ENCODE data around the gene PAN2. TPM values are rescaled to one million over a fixed set of nuclear protein-coding genes. Genes with fewer than 3 reads are reported as not detected.

PAN2 gene
- total RNA-seq, 1 experiment from 2014 or later, result 35.4 TPM

- H4K91ac ChIP-seq (ENCODE audit: insufficient read length, low read depth, low read length), result no peak overlapping the region
- no peak overlapping the region for H4K5ac ChIP-seq (ENCODE audit: insufficient read length, low read depth, low read length)
- H3K4me1 ChIP-seq (ENCODE audit: insufficient read depth, low read length), result no peaks in the 10 kb centered on the region
- H3K23me2 ChIP-seq (ENCODE audit: insufficient read length, low read depth, low read length, poor library complexity, severe bottlenecking), result no peaks in the 10 kb centered on the region
- H3K18ac ChIP-seq (ENCODE audit: insufficient read length, low read depth, low read length), result no peak overlapping the region
- no peak overlapping the region for H2BK15ac ChIP-seq (ENCODE audit: low read depth, low read length)
- H4K20me1 ChIP-seq (ENCODE audit: control insufficient read depth, insufficient read depth, insufficient read length), result no peaks in the 10 kb centered on the region
- no peak overlapping the region for H2BK20ac ChIP-seq (ENCODE audit: low read depth, low read length, poor library complexity, severe bottlenecking)
- no peak overlapping the region for H3K4me2 ChIP-seq (ENCODE audit: insufficient read depth, insufficient read length, low read length)
- H3T11ph ChIP-seq (ENCODE audit: low read length), result no peak overlapping the region
- Mint-ChIP-seq H3K27ac (no peak overlapping the region), H3K4me1 (no peaks in the 10 kb centered on the region), H3K36me3 (ENCODE audit: insufficient read depth in 1 of 3, low read depth in 3 of 3) (peaks cover 22 to 81% (median 47%) of the 10 kb centered on the region in 3 experiments; a peak in 6 of 7 replicates), H3K9me3 (no peaks in the 10 kb centered on the region), H3K27me3 (ENCODE audit: low read depth) (no peaks in the 10 kb centered on the region), H3K4me3 (no peak overlapping the region)
- H3K27ac ChIP-seq (ENCODE audit: insufficient read length, low read depth, low read length), result no peak overlapping the region
- H3K14ac ChIP-seq (ENCODE audit: insufficient read depth, low read length), result no peak overlapping the region
- H3K79me1 ChIP-seq (ENCODE audit: insufficient read depth, low read depth, low read length, poor library complexity, severe bottlenecking), result no peaks in the 10 kb centered on the region
- DNase-seq, result no peak
- no peak overlapping the region for H2BK5ac ChIP-seq (ENCODE audit: insufficient read length, low read length)
- no peak overlapping the region for H3K4ac ChIP-seq (ENCODE audit: low read depth, low read length)
- no peak overlapping the region for H3K23ac ChIP-seq (ENCODE audit: insufficient read length, low read depth, low read length)
- H3K79me2 ChIP-seq (ENCODE audit: insufficient read depth, low read length), result no peaks in the 10 kb centered on the region
- WGBS (ENCODE audit: extremely low coverage, insufficient read length, low lambda C conversion rate), result no CpG with 5 or more reads among the region's 3 CpGs
- H4K8ac ChIP-seq (replicated peaks; ENCODE audit: insufficient read length, low read depth, low read length), result no peak overlapping the region
- H2BK12ac ChIP-seq (ENCODE audit: insufficient read length, low read depth, low read length), result no peak overlapping the region
- H2AK5ac ChIP-seq (ENCODE audit: insufficient read length, low read length), result no peak overlapping the region
- no peak overlapping the region for H2BK120ac ChIP-seq (ENCODE audit: low read depth, low read length, poor library complexity, severe bottlenecking)
- H2AFZ ChIP-seq (ENCODE audit: low read length), result no peak overlapping the region
- H3K27me3 ChIP-seq (ENCODE audit: insufficient read depth, low read length), result no peaks in the 10 kb centered on the region
- TF ChIP-seq, protein P1, sequence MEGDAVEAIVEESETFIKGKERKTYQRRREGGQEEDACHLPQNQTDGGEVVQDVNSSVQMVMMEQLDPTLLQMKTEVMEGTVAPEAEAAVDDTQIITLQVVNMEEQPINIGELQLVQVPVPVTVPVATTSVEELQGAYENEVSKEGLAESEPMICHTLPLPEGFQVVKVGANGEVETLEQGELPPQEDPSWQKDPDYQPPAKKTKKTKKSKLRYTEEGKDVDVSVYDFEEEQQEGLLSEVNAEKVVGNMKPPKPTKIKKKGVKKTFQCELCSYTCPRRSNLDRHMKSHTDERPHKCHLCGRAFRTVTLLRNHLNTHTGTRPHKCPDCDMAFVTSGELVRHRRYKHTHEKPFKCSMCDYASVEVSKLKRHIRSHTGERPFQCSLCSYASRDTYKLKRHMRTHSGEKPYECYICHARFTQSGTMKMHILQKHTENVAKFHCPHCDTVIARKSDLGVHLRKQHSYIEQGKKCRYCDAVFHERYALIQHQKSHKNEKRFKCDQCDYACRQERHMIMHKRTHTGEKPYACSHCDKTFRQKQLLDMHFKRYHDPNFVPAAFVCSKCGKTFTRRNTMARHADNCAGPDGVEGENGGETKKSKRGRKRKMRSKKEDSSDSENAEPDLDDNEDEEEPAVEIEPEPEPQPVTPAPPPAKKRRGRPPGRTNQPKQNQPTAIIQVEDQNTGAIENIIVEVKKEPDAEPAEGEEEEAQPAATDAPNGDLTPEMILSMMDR (conservative IDR thresholded peaks at IDR 0.05), result no peak
- no peak overlapping the region for H3K9ac ChIP-seq (ENCODE audit: extremely low read depth, insufficient read length, low read length)
- no peak overlapping the region for H3K56ac ChIP-seq (ENCODE audit: insufficient read length, low read depth, low read length)
- H3K9me3 ChIP-seq (ENCODE audit: control insufficient read depth, low read depth, low read length), result no peaks in the 10 kb centered on the region
Observed at GRCh38 chr12:56308714-56309113, 25.1 kb downstream of the PAN2 start.

All from H9 (cell line).